H1 (cell line): ENCODE data around the gene MFRP. TPM values are rescaled to one million over a fixed set of nuclear protein-coding genes. Genes with fewer than 3 reads are reported as not detected.
A peak's percentile ranks its signal among the peaks of the same experiment; 100 is the strongest.

Source experiments
- CTCF ChIA-PET: fragments of 300-600 bp; sonication (Branson Sonifier 250); formaldehyde crosslinking; loops from one replicate; lab custom pipeline; 2021; ENCODE audit not compliant: partially characterized antibody; lab: Charles Lee
- POLR2A ChIA-PET: fragments of 300-600 bp; sonication (Branson Sonifier 250); formaldehyde crosslinking; loops from one replicate; lab custom pipeline; 2021; ENCODE audit warnings: inconsistent platforms; ENCODE audit not compliant: partially characterized antibody; lab: Charles Lee
- DNase-seq, 2 experiments: peaks; one replicate each; pipeline versions ENCODE4 v3.0.0 to v3.0.0-alpha.2; 2010 to 2022; ENCODE audit warnings: low spot score in 2 of 2, low read depth in 1 of 2, mixed read lengths in 1 of 2
- FAIRE-seq: peaks from 2 replicates; lab custom pipeline; 2011; peaks lifted over from hg19 to GRCh38; lab: Jason Lieb, UNC
- H2AFZ ChIP-seq: 2 replicates; pipeline ENCODE4 v1.8.1; 2012; ENCODE audit warnings: low read length, inconsistent platforms
- H2AK5ac ChIP-seq: 2 replicates; pipeline ENCODE4 v1.6.1; 2013; ENCODE audit warnings: low read depth, low read length
- H2BK120ac ChIP-seq: replicated peaks from 2 replicates; pipeline ENCODE3; 2013; ENCODE audit warnings: low read depth, low read length, inconsistent platforms
- H2BK12ac ChIP-seq: 2 replicates; pipeline ENCODE4 v1.6.1; 2013; ENCODE audit warnings: low read depth, low read length
- H2BK15ac ChIP-seq: 2 replicates; pipeline ENCODE4 v1.6.1; 2013; ENCODE audit warnings: low read length
- H2BK20ac ChIP-seq: 2 replicates; pipeline ENCODE4 v1.6.1; 2013; ENCODE audit warnings: low read length
- H2BK5ac ChIP-seq: 2 replicates; pipeline ENCODE4 v1.6.1; 2013; ENCODE audit warnings: low read depth, low read length
- H3K14ac ChIP-seq: 2 replicates; pipeline ENCODE4 v1.6.1; 2013; ENCODE audit warnings: inconsistent platforms; ENCODE audit not compliant: insufficient read length
- H3K18ac ChIP-seq: 2 replicates; pipeline ENCODE4 v1.6.1; 2013; ENCODE audit warnings: low read length; ENCODE audit errors: extremely low read depth
- H3K23ac ChIP-seq: 2 replicates; pipeline ENCODE4 v1.6.1; 2013; ENCODE audit warnings: inconsistent platforms; ENCODE audit not compliant: insufficient read length
- H3K23me2 ChIP-seq: 2 replicates; pipeline ENCODE4 v1.6.1; 2013; ENCODE audit warnings: low read depth, low read length
- H3K27ac ChIP-seq: 2 replicates; pipeline ENCODE4 v1.6.1; 2011; ENCODE audit warnings: low read depth, low read length, inconsistent platforms
- H3K27me3 ChIP-seq, 4 experiments: replicated peaks in 1 of 4; 1 replicate in 1 of 4; 2 replicates in 3 of 4; pipeline versions ENCODE4 v1.6.1 to v1.8.1; 2011 to 2013; ENCODE audit warnings: low read length in 3 of 4, mild to moderate bottlenecking in 3 of 4, inconsistent platforms in 2 of 4, mixed read lengths in 2 of 4, moderate library complexity in 1 of 4; ENCODE audit not compliant: control insufficient read depth in 3 of 4, insufficient read depth in 3 of 4; ENCODE audit errors: extremely low read depth in 1 of 4
- H3K36me3 ChIP-seq, 4 experiments: 2 replicates each; pipeline versions ENCODE4 v1.6.1 to v1.8.1; 2011 to 2013; ENCODE audit warnings: mild to moderate bottlenecking in 4 of 4, low read length in 3 of 4, moderate library complexity in 2 of 4, control low read depth in 1 of 4, inconsistent platforms in 1 of 4; ENCODE audit not compliant: insufficient read depth in 4 of 4, control insufficient read depth in 2 of 4
- H3K4ac ChIP-seq: replicated peaks from 2 replicates; pipeline ENCODE3; 2013; ENCODE audit warnings: low read length, low read depth, mixed read lengths, inconsistent platforms; ENCODE audit not compliant: insufficient read length
- H3K4me1 ChIP-seq, 4 experiments: replicated peaks in 1 of 4; 1 replicate in 1 of 4; 2 replicates in 3 of 4; pipeline versions ENCODE4 v1.6.1 to v1.8.1; 2011 to 2013; ENCODE audit warnings: low read length in 3 of 4, inconsistent platforms in 2 of 4, mixed read lengths in 1 of 4; ENCODE audit not compliant: insufficient read depth in 4 of 4, control insufficient read depth in 3 of 4
- H3K4me2 ChIP-seq, 2 experiments: 2 replicates each; pipeline versions ENCODE4 v1.6.1 to v1.8.1; 2011 to 2013; ENCODE audit warnings: low read depth in 2 of 2, low read length in 2 of 2, control low read depth in 1 of 2, inconsistent platforms in 1 of 2, mild to moderate bottlenecking in 1 of 2; ENCODE audit not compliant: insufficient read depth in 1 of 2
- H3K4me3 ChIP-seq, 4 experiments: fragments of 200-600, 300-600 bp in 1 of 4; sonication (generic), shearing (Covaris generic), sonication (Bioruptor Twin) in 1 of 4; 2 replicates each; pipeline versions ENCODE4 v1.5.1 to v1.8.1; 2011 to 2016; ENCODE audit warnings: low read length in 4 of 4, low read depth in 3 of 4, control low read depth in 2 of 4, inconsistent platforms in 2 of 4, mild to moderate bottlenecking in 2 of 4, mixed read lengths in 1 of 4, moderate library complexity in 1 of 4; ENCODE audit not compliant: insufficient read depth in 2 of 4; ENCODE audit errors: extremely low read depth in 1 of 4
- H3K56ac ChIP-seq: replicated peaks from 2 replicates; pipeline ENCODE3; 2013; ENCODE audit warnings: low read depth, mild to moderate bottlenecking, mixed read lengths, low read length, inconsistent platforms; ENCODE audit not compliant: insufficient read length
- H3K79me1 ChIP-seq: 2 replicates; pipeline ENCODE4 v1.6.1; 2013; ENCODE audit warnings: low read depth, low read length, control low read depth
- H3K79me2 ChIP-seq, 2 experiments: 2 replicates each; pipeline versions ENCODE4 v1.6.1 to v1.8.1; 2012 to 2013; ENCODE audit warnings: low read length in 2 of 2, mild to moderate bottlenecking in 2 of 2, inconsistent platforms in 1 of 2; ENCODE audit not compliant: insufficient read depth in 2 of 2, control insufficient read depth in 1 of 2
- H3K9ac ChIP-seq, 4 experiments: replicated peaks in 1 of 4; 1 replicate in 1 of 4; 2 replicates in 3 of 4; pipeline versions ENCODE4 v1.6.1 to v1.8.1; 2011 to 2013; ENCODE audit warnings: low read depth in 3 of 4, low read length in 3 of 4, control low read depth in 2 of 4, mild to moderate bottlenecking in 2 of 4, moderate library complexity in 2 of 4, inconsistent platforms in 1 of 4; ENCODE audit errors: extremely low read depth in 1 of 4
- H3K9me3 ChIP-seq, 2 experiments: 2 replicates each; pipeline versions ENCODE4 v1.6.1 to v1.8.1; 2012 to 2013; ENCODE audit warnings: mild to moderate bottlenecking in 2 of 2, moderate library complexity in 2 of 2, control low read depth in 1 of 2, inconsistent platforms in 1 of 2, low read depth in 1 of 2, low read length in 1 of 2, mixed read lengths in 1 of 2; ENCODE audit not compliant: insufficient read depth in 2 of 2
- H4K20me1 ChIP-seq, 2 experiments: replicated peaks in 1 of 2; 2 replicates each; pipeline versions ENCODE3 to v1.8.1; 2011 to 2013; ENCODE audit warnings: inconsistent platforms in 2 of 2, low read length in 2 of 2, mild to moderate bottlenecking in 1 of 2; ENCODE audit not compliant: insufficient read depth in 2 of 2, control insufficient read depth in 1 of 2
- H4K5ac ChIP-seq: 2 replicates; pipeline ENCODE4 v1.6.1; 2013; ENCODE audit warnings: low read length, low read depth, mixed read lengths, inconsistent platforms; ENCODE audit not compliant: insufficient read length
- H4K8ac ChIP-seq: 2 replicates; pipeline ENCODE4 v1.8.0; 2013; ENCODE audit warnings: mild to moderate bottlenecking, moderate library complexity, low read length, inconsistent platforms; ENCODE audit not compliant: insufficient read depth; ENCODE audit errors: extremely low read depth
- H4K91ac ChIP-seq: replicated peaks from 2 replicates; pipeline ENCODE3; 2013; ENCODE audit warnings: low read length, mixed read lengths, inconsistent platforms; ENCODE audit not compliant: insufficient read length
- CBX5 ChIP-seq: fragments of 300-800, 300-1000 bp; sonication (generic); IDR thresholded peaks from 2 replicates; pipeline ENCODE4 v1.7.1; 2016; ENCODE audit warnings: antibody characterized with exemption, low read length, low read depth
- CHD1 ChIP-seq: IDR thresholded peaks from 2 replicates; pipeline ENCODE4 v1.6.1; 2012; ENCODE audit warnings: low read depth, low read length, improper control_type of control experiment
- EZH2 ChIP-seq: fragments of 200-600 bp; sonication (generic); IDR thresholded peaks from 2 replicates; pipeline ENCODE4 v1.7.1; 2012; ENCODE audit warnings: low read depth, mild to moderate bottlenecking, moderate library complexity, low read length, inconsistent platforms; ENCODE audit not compliant: severe bottlenecking
- GABPA ChIP-seq: IDR thresholded peaks from 2 replicates; pipeline ENCODE4 v1.6.1; 2011; ENCODE audit warnings: mild to moderate bottlenecking, low read length, moderate library complexity, borderline replicate concordance; ENCODE audit not compliant: insufficient read depth
- KDM1A ChIP-seq: fragments of 200-600, 300-600 bp; sonication (generic); IDR thresholded peaks from 2 replicates; pipeline ENCODE4 v1.7.1; 2016; ENCODE audit warnings: mild to moderate bottlenecking, low read length, borderline replicate concordance
- KDM4A ChIP-seq: IDR thresholded peaks from one replicate; pipeline ENCODE4 v1.7.1; 2012; ENCODE audit warnings: low read depth, mild to moderate bottlenecking, moderate library complexity, low read length, inconsistent platforms; ENCODE audit not compliant: severe bottlenecking
- MAX ChIP-seq: IDR thresholded peaks from 2 replicates; pipeline ENCODE4 v1.6.1; 2012; ENCODE audit warnings: inconsistent platforms
- POLR2A ChIP-seq, 2 experiments: IDR thresholded peaks; 1 replicate in 1 of 2; 2 replicates in 1 of 2; pipeline ENCODE4 v1.6.1; 2011; ENCODE audit warnings: low read depth in 2 of 2, low read length in 2 of 2, mild to moderate bottlenecking in 2 of 2; ENCODE audit errors: control extremely low read depth in 1 of 2
- SP1 ChIP-seq: IDR thresholded peaks from 2 replicates; pipeline ENCODE4 v1.6.1; 2011; ENCODE audit warnings: low read depth, low read length
- SP2 ChIP-seq: IDR thresholded peaks from 2 replicates; pipeline ENCODE4 v1.6.1; 2012; ENCODE audit warnings: mild to moderate bottlenecking, low read length, inconsistent platforms
- SP4 ChIP-seq: IDR thresholded peaks from 2 replicates; pipeline ENCODE4 v1.6.1; 2012; ENCODE audit warnings: low read length, inconsistent platforms
- TAF1 ChIP-seq: IDR thresholded peaks from 2 replicates; pipeline ENCODE4 v1.6.1; 2011; ENCODE audit warnings: mild to moderate bottlenecking, low read depth, low read length
- WGBS, 2 experiments: shearing (Covaris generic) in 1 of 2; methylation state at CpG; one replicate each; pipeline versions ENCODE4 v1.1.6 to v1.1.7; 2013 to 2015; ENCODE audit warnings: low lambda C conversion rate in 2 of 2, mixed read lengths in 2 of 2, inconsistent platforms in 1 of 2, low coverage in 1 of 2, missing lambda C conversion rate in 1 of 2; ENCODE audit not compliant: insufficient replicate concordance in 2 of 2, insufficient coverage in 1 of 2, insufficient read length in 1 of 2; ENCODE audit errors: extremely low coverage in 1 of 2, missing lambda C conversion rate in 1 of 2; 5-methylcytosine and 5-hydroxymethylcytosine counted together
- polyA plus RNA-seq, 7 experiments: library from polyadenylated mRNA; depleted of rRNA in 3 of 7; stranded (reverse) in 5 of 7; unstranded in 2 of 7; fragments of >200 nt in 5 of 7; fragments of 200-250 nt in 2 of 7; gene quantifications; 1 replicate in 5 of 7; 2 replicates in 1 of 7; 4 replicates in 1 of 7; pipeline versions ENCODE4 v1.2.1 to v1.2.3, GENCODE V29; 2011 to 2013; ENCODE audit warnings: missing spikeins in 2 of 7, mixed read lengths in 2 of 7
- total RNA-seq: library from RNA; stranded (reverse); fragmentation: NEBNext Ultra II Directional; extraction: Animal tissue kit (Norgen Biotek cat#: 25700); gene quantifications from 2 replicates; pipeline ENCODE4 v1.2.1, GENCODE V29; 2021

Gene MFRP
- total and polyA plus RNA-seq, 2 of the 8 experiments (the other 6 are each of a cell fraction or from before 2014, with no cell fraction given): 0.02 TPM; not detected in 1

GRCh38 chr11:119363851-119364590, 17.5 kb upstream of the MFRP start:
- H3K36me3 ChIP-seq: no peaks in the 10 kb centered on the region
- peak in 1 of 2 experiments; percentile 83 for DNase-seq
- H3K4ac ChIP-seq: no peak overlapping the region
- no peak for FAIRE-seq
- H3K79me1 ChIP-seq: no peaks in the 10 kb centered on the region; the same call in 1 of the 2 replicates
- H3K18ac ChIP-seq: peak overlapping the region; percentile 38
- peak overlapping the region; percentile 69 to 82 for H3K4me2 ChIP-seq
- no peaks in the 10 kb centered on the region for H3K79me2 ChIP-seq
- H3K4me3 ChIP-seq: peak overlapping the region; percentile 33 to 63 (median 36)
- H4K91ac ChIP-seq: no peak overlapping the region
- H3K4me1 ChIP-seq: peaks cover 12 to 25% (median 23%) of the 10 kb centered on the region in 4 experiments
- H2AFZ ChIP-seq: no peak overlapping the region
- no peak overlapping the region for H3K23ac ChIP-seq
- ChIA-PET CTCF (interaction anchor here (1.0 to 10.9 kb wide), 8 partner anchors 8 to 716 kb away, joined by 3 to 474 read pairs (median 4); partner anchors contain the start of gene USP2), POLR2A (interaction anchor here (0.6 to 3.7 kb wide), 6 partner anchors 9 to 280 kb away, joined by 3 to 32 read pairs (median 4); partner anchors contain the start of genes NLRX1 and THY1)
- no peak overlapping the region for H2AK5ac ChIP-seq
- no peak overlapping the region for H3K27ac ChIP-seq
- peaks cover 4 to 22% of the 10 kb centered on the region in 2 experiments for H4K20me1 ChIP-seq
- no peak overlapping the region for H3K56ac ChIP-seq
- H2BK5ac ChIP-seq: no peak overlapping the region
- no peak overlapping the region for H2BK120ac ChIP-seq
- 10% methylated on average over 9 of the region's 88 CpGs; no CpG with 5 or more reads in 1 of the 2 experiments for WGBS, 2 experiments
- peak overlapping the region; percentile 40; the same call in 1 of the 2 replicates for H2BK15ac ChIP-seq
- H3K14ac ChIP-seq: no peak overlapping the region
- no peaks in the 10 kb centered on the region; a peak in 1 of 4 replicates for H3K9me3 ChIP-seq
- H3K9ac ChIP-seq: no peak overlapping the region
- H4K8ac ChIP-seq: 0 out of 2 replicates have a peak overlapping the region, but pooled peaks have one; percentile 11
- peaks cover 4% of the 10 kb centered on the region; the same call in 1 of the 2 replicates for H3K23me2 ChIP-seq
- H3K27me3 ChIP-seq: peaks cover 18 to 37% (median 34%) of the 10 kb centered on the region in 4 experiments
- no peak overlapping the region for H2BK12ac ChIP-seq
- H2BK20ac ChIP-seq: no peak overlapping the region
- H4K5ac ChIP-seq: no peak overlapping the region
- TF ChIP-seq KDM1A: no peak
- TF ChIP-seq MAX: peak; percentile 83
- no peak for TF ChIP-seq SP1
- peak; percentile 81 for TF ChIP-seq KDM4A
- peak; percentile 53; the same call in 1 of the 2 replicates for TF ChIP-seq TAF1
- peak; percentile 17 for TF ChIP-seq EZH2
- TF ChIP-seq CHD1: no peak
- TF ChIP-seq SP2: no peak
- no peak for TF ChIP-seq SP4
- TF ChIP-seq CBX5: no peak
- peak in 1 of 2 experiments; percentile 44; a peak in 2 of 3 replicates for TF ChIP-seq POLR2A (IDR thresholded peaks at IDR 0.05; ENCODE audit: control extremely low read depth in 1 of 2, low read depth in 2 of 2, low read length in 2 of 2)
- TF ChIP-seq GABPA: peak; percentile 26; the same call in 1 of the 2 replicates
